ENCODE data around the gene NANOS2. TPM values are rescaled to one million over a fixed set of nuclear protein-coding genes. Genes with fewer than 3 reads are reported as not detected.

Gene NANOS2
- total and polyA plus RNA-seq, 2 of the 13 experiments (the other 11 are each of a cell fraction or from before 2014, with no cell fraction given), result not detected

DNA sequence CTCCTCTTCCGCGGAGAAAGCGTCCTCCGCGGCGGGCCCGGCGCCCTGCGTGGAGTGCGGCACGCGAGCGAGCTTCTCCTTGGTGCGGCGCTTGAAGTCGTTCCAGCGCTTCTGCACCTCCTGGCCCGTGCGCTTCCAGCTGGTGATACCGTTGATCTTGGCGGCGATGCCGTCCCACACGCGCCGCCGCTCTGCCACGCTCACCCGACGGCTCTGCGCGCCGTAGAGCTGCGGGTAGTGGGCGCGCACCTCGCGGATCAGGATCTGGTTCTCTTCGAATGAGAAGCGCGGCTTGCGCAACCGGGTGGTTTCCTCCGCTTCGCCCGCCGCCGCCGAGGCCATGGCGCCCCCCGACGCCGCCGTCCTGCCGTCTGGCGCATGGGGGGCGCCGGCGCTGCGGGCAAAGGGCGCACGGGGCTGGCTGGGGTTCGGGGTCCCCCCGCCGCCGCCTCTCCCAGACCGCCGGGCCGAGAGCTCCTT is 13.1 kb downstream of the NANOS2 start (continued):
- TF ChIP-seq RELA (CRISPR knock-in tag; IDR thresholded peaks at IDR 0.05), result no peak
- TF ChIP-seq, protein P1, sequence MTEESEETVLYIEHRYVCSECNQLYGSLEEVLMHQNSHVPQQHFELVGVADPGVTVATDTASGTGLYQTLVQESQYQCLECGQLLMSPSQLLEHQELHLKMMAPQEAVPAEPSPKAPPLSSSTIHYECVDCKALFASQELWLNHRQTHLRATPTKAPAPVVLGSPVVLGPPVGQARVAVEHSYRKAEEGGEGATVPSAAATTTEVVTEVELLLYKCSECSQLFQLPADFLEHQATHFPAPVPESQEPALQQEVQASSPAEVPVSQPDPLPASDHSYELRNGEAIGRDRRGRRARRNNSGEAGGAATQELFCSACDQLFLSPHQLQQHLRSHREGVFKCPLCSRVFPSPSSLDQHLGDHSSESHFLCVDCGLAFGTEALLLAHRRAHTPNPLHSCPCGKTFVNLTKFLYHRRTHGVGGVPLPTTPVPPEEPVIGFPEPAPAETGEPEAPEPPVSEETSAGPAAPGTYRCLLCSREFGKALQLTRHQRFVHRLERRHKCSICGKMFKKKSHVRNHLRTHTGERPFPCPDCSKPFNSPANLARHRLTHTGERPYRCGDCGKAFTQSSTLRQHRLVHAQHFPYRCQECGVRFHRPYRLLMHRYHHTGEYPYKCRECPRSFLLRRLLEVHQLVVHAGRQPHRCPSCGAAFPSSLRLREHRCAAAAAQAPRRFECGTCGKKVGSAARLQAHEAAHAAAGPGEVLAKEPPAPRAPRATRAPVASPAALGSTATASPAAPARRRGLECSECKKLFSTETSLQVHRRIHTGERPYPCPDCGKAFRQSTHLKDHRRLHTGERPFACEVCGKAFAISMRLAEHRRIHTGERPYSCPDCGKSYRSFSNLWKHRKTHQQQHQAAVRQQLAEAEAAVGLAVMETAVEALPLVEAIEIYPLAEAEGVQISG (CRISPR knock-in tag; IDR thresholded peaks at IDR 0.05), result no peak
- TF ChIP-seq ZMYM4 (CRISPR knock-in tag; IDR thresholded peaks at IDR 0.05), result no peak
- TF ChIP-seq ZSCAN21 (CRISPR knock-in tag; IDR thresholded peaks at IDR 0.05; ENCODE audit: borderline replicate concordance), result no peak
- TF ChIP-seq MAF1 (CRISPR knock-in tag; IDR thresholded peaks at IDR 0.05; ENCODE audit: borderline replicate concordance), result no peak
- TF ChIP-seq, protein P2, sequence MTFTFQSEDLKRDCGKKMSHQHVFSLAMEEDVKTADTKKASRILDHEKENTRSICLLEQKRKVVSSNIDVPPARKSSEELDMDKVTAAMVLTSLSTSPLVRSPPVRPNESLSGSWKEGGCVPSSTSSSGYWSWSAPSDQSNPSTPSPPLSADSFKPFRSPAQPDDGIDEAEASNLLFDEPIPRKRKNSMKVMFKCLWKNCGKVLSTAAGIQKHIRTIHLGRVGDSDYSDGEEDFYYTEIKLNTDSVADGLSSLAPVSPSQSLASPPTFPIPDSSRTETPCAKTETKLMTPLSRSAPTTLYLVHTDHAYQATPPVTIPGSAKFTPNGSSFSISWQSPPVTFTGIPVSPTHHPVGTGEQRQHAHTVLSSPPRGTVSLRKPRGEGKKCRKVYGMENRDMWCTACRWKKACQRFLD (CRISPR knock-in tag; IDR thresholded peaks at IDR 0.05; ENCODE audit: borderline replicate concordance), result no peak
- TF ChIP-seq, protein P3, sequence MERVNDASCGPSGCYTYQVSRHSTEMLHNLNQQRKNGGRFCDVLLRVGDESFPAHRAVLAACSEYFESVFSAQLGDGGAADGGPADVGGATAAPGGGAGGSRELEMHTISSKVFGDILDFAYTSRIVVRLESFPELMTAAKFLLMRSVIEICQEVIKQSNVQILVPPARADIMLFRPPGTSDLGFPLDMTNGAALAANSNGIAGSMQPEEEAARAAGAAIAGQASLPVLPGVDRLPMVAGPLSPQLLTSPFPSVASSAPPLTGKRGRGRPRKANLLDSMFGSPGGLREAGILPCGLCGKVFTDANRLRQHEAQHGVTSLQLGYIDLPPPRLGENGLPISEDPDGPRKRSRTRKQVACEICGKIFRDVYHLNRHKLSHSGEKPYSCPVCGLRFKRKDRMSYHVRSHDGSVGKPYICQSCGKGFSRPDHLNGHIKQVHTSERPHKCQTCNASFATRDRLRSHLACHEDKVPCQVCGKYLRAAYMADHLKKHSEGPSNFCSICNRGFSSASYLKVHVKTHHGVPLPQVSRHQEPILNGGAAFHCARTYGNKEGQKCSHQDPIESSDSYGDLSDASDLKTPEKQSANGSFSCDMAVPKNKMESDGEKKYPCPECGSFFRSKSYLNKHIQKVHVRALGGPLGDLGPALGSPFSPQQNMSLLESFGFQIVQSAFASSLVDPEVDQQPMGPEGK (CRISPR knock-in tag; IDR thresholded peaks at IDR 0.05), result no peak
- TF ChIP-seq ZNF264 (CRISPR knock-in tag; IDR thresholded peaks at IDR 0.05), result no peak
- no peak for TF ChIP-seq SMC3 (IDR thresholded peaks at IDR 0.05; ENCODE audit: low read length)
- TF ChIP-seq, protein P4, sequence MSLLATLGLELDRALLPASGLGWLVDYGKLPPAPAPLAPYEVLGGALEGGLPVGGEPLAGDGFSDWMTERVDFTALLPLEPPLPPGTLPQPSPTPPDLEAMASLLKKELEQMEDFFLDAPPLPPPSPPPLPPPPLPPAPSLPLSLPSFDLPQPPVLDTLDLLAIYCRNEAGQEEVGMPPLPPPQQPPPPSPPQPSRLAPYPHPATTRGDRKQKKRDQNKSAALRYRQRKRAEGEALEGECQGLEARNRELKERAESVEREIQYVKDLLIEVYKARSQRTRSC (CRISPR knock-in tag; IDR thresholded peaks at IDR 0.05; ENCODE audit: low read depth), result no peak
- no peak for TF ChIP-seq FOXA1 (IDR thresholded peaks at IDR 0.05)
- no peak for TF ChIP-seq FOXA1 (CRISPR knock-in tag; IDR thresholded peaks at IDR 0.05)
- no peak for TF ChIP-seq ZNF83 (CRISPR knock-in tag; IDR thresholded peaks at IDR 0.05; ENCODE audit: borderline replicate concordance)
- TF ChIP-seq, protein P5, sequence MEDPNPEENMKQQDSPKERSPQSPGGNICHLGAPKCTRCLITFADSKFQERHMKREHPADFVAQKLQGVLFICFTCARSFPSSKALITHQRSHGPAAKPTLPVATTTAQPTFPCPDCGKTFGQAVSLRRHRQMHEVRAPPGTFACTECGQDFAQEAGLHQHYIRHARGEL (CRISPR knock-in tag; IDR thresholded peaks at IDR 0.05), result no peak
- no peak for TF ChIP-seq ESRRA (CRISPR knock-in tag; IDR thresholded peaks at IDR 0.05; ENCODE audit: low read depth)
- no peak for TF ChIP-seq ZNF138 (CRISPR knock-in tag; IDR thresholded peaks at IDR 0.05; ENCODE audit: low read depth)
- TF ChIP-seq, protein P6, sequence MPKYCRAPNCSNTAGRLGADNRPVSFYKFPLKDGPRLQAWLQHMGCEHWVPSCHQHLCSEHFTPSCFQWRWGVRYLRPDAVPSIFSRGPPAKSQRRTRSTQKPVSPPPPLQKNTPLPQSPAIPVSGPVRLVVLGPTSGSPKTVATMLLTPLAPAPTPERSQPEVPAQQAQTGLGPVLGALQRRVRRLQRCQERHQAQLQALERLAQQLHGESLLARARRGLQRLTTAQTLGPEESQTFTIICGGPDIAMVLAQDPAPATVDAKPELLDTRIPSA (CRISPR knock-in tag; IDR thresholded peaks at IDR 0.05; ENCODE audit: borderline replicate concordance), result no peak
- TF ChIP-seq, protein P7, sequence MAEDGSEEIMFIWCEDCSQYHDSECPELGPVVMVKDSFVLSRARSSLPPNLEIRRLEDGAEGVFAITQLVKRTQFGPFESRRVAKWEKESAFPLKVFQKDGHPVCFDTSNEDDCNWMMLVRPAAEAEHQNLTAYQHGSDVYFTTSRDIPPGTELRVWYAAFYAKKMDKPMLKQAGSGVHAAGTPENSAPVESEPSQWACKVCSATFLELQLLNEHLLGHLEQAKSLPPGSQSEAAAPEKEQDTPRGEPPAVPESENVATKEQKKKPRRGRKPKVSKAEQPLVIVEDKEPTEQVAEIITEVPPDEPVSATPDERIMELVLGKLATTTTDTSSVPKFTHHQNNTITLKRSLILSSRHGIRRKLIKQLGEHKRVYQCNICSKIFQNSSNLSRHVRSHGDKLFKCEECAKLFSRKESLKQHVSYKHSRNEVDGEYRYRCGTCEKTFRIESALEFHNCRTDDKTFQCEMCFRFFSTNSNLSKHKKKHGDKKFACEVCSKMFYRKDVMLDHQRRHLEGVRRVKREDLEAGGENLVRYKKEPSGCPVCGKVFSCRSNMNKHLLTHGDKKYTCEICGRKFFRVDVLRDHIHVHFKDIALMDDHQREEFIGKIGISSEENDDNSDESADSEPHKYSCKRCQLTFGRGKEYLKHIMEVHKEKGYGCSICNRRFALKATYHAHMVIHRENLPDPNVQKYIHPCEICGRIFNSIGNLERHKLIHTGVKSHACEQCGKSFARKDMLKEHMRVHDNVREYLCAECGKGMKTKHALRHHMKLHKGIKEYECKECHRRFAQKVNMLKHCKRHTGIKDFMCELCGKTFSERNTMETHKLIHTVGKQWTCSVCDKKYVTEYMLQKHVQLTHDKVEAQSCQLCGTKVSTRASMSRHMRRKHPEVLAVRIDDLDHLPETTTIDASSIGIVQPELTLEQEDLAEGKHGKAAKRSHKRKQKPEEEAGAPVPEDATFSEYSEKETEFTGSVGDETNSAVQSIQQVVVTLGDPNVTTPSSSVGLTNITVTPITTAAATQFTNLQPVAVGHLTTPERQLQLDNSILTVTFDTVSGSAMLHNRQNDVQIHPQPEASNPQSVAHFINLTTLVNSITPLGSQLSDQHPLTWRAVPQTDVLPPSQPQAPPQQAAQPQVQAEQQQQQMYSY (CRISPR knock-in tag; IDR thresholded peaks at IDR 0.05), result 0 out of 2 replicates have a peak, but pooled peaks have one; percentile 30
- TF ChIP-seq ZC3H4 (CRISPR knock-in tag; IDR thresholded peaks at IDR 0.05; ENCODE audit: borderline replicate concordance), result no peak

Data from HepG2 (cell line).